DMS53 treated with DMSO at 0.1 percent for 48 hours (cell line): ENCODE measurements around the gene TOPAZ1.
"Not testable (repeated sequence)": the region's sequence is repeated elsewhere in the genome, so short reads cannot be mapped to it uniquely, and the experiment has no call there.

ENCODE experiments used
- DNase-seq: peaks from one replicate; lab custom pipeline; 2025; ENCODE audit not compliant: unreplicated experiment; lab: John Stamatoyannopoulos, UW

Gene TOPAZ1

DNA sequence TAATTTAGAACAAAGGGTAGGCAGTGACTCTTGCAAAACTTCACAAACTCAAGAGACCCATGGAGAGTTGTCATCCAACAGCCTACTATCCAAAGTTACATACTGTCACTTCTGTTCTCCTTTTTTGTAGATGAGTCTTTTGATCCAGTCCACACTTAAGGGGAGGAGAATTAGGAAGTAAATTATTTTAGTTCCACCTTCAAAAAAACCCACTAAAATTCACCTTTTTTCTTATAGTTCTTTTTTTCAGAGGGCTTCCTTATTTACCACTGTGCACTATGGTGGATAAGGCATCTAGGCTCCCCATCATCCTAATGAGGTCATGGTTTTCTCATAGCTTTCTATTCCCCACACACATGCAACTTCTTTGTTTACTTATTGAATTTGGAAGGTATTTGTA is 88.3 kb downstream of the TOPAZ1 start:
- DNase-seq = no peak

DNA sequence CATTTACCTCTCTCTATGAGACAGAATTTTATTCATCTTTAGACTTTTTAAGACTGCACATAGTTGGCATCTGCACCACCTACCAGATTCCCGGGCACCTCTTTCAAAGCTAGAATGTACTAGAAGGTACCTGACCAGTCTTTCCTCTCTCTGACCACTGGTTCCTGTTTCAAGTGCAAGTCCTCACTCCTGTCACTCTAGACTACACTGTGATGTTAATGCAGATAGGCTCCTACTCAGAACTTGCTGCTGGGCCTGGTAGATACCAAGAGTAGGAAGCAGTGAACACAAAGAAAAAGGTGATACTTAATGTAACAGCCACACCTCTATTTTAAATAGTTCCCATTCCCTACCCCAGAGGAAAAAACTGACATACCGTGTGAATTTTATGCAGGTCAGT is 88.8 kb downstream of the TOPAZ1 start:
- no peak for DNase-seq

DNA sequence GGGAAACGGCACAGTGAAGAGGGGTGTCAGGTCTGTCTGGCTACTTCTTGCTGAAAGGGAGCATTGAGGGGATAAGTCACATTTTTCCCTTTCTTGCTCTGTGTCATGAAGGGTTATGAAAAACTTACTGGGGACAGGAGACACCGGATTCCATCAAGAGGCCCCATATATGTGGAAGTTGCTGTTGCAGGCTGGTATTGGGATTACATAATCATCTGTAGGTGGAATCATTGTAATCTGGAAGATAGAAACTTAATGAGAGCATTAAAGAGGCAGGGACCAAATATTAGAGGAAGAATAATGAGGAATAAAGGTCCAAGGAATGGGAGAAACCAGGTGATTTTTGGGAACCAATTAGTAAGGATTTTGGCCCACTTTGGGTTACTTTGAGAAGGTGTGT is 92.6 kb downstream of the TOPAZ1 start:
- DNase-seq = no peak

DNA sequence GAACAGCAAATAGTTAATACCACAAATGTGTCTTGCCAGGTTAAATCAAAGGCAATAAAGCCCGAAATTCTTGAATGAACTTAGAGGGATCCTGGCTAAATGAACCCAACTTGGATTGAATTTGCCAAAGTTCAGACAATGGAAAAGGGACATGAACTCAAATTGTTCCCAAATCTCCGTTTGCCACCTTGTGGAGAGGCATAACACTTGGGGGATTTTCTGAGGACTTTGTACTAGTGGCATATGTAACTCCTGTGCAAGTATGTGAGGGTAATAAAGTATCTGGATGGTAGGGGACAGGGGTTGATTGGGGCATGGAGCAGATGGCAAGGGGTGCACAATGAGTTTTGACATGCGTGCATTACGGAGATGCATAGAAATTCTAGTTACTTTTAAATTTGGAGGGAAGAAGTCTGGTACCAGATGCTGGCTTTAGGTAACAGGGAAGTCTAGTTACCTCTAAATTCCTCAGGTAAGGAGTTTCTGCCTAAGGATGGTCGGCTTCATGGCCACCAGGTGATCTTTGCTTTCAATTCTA is 95.6 kb downstream of the TOPAZ1 start:
- no peak for DNase-seq

DNA sequence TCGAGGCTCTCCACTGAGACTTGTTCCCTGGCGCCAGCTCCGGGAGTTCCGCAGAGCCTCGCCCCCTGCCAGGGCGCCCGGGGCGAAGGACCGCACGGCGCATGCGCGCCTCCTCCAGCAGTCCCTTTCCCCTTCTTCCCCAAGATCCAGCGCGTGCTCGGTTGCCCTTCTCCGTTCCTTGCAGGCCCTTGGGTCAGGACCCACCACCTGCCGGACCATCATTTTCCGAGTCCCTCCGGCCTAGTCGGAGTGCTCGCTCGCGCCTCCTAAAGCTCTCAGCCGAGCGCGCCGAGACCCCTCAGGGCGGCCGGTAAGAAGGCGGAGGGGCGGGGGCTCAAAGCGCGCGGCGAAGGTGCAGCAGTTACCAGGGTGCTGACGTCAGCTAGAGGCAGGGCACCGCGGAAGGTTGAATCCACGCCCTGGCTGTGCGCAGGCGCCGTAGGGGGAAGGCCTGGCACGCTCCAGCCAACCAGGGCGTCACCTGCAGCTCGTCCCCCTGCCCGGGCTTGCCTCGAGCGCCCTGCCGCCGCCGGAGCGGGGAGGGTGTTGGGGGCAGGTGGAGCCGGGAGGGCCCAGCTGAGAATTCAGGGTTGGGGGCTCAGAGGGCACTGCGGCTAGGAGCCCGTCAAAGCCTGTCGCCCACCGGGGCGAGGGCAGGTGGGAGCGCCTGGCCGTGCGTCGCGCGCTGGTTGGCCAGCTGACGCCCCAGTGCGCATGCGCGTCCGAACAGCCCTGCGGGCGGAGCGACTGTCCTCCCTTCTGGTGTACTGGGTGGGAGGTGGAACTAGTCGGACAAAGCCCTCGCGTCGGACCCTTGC is 96.5 kb downstream of the TOPAZ1 start, which contains the start of gene TCAIM:
TSS of gene TCAIM (plus strand) at position 757 of the 818 bp plus-strand sequence. CDS start 16,017 bp downstream, outside the sequence.
- peak; percentile 49 for DNase-seq

DNA sequence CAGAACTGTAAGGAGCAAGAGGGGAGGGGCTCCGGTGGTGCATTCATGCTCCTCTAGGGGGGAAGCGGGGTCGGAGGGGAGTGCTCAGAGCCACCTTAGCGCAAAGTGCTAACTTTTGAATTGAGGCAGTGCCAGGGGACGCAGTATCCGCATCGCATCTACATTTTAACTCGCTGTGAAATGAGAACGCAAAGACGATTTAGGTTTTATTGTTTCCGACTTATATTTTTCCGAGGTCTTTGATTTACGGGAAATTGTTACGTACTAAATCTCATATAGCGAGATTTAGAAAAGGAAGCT is 97.1 kb downstream of the TOPAZ1 start:
- DNase-seq = peak; percentile 15

DNA sequence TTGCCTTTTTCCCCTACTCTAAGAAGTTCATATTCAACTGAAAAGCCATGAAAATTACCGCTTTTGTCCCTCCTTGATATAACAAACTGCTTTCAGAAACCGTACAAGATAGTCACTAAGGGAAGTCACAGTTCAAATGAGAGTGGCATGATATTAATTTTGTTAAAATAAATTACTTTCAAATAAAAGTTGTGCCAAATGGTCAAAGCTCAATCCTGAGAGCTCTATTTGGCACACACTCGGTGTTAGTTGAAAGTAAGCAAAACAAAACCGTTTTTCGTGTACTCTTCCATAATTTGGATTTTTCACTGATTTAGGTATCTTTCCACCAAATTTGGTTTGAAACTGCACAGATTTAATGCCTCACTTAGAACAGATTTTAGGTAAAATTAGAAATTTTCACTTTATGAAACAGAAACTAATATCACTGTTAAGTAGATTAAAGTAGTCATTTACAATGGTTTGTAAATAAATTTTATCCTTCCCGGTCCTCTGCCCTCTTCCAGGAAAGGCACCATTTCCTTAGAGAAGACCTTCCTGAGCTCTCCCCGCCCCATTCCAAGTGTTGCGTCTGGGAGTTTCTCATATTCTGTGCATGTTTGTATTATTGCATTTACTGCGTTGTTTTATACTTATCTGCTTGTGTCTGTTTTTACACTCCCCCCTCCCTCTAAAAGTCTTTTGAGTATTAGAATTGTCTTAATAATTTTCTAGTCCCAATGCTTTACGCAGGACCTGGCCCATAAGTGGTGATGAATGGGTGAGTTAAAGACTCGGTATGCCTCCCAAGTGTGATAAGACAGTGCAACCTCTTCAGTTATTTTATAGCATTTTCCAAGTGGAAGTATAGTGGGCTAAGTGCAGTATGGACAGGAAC is 97.7 kb downstream of the TOPAZ1 start:
- DNase-seq = no peak

DNA sequence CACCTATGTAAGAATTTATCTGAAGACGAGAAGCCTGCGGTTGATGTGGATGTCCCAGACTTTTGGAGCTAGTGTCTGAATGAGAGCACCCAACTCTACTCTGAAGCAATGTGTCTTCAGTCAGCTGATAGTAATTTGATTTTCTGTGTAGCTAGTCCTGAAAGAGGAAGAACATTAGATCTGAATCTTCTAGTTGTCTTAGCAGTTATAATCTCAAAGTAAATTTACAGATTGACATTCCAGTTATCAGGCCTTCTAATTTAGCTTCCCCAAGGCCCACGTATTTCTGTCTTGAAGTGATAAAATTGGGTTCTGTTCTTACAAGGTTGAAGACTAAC is 98.3 kb downstream of the TOPAZ1 start:
- no peak for DNase-seq

DNA sequence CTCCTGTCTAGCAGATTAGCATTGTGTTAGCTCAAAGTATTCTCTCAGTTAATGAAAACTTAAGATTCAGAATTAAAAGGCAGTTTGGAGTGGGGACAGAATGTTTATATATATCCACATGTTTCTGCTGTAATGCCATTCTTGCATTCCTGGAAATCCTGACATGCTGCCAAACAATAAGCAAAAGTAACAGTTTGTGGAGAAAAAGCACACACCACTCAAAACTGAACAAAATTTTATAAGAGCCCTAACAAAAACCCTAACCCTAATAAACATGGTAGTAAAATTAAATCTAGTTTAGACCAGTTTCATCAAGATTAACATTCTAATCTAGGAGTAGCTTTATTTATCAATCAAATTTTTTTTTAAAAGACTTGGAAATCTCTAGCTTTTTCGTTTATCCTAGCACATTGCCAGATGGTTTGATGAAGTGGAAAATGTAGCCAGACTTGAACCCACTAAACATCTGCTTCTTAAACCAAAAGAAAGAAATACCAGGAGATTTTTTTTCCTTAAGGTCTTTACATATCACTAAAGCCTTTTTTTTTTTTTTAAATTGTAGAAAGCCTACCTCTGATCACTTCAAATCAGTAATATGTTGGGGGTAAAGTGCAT is 100.6 kb downstream of the TOPAZ1 start:
- no peak for DNase-seq

DNA sequence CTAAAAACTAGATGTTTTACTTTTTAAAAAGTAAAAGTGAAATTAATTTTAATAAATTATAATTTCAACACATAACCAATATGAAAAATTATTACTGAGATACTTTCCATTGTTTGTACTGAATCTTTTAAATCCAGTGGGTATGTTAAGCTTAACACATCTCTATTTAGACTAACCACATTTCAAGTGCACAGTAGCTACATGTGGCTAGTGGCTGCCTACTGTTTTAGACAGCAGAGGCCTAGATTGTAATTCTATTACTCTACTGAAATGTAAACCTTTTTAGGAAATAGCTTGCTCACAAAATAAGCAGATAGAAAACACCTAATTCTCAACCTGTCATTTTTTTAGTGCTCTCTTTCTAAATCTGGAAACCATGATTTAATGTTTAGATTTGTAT is 101.7 kb downstream of the TOPAZ1 start:
- DNase-seq = no peak

DNA sequence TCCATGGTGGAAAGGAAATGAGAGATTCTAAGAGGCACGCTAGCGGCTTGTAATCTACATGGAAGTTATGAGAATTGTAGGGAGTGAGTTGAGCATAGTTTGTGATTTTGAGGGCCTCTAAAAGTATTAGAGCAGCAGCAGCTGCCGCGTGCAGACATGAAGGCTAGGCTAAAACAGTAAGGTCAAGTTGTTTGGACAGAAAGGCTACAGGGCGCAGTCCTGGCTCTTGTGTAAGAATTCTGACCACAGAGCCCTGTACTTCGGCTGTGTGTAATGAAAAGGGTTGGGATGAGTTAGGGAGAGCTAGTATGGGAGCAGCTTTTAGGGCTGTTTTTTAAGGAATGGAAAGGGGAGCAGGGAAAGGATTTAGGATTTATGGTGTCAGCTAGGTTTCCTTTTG is 104.9 kb downstream of the TOPAZ1 start:
- not testable (repeated sequence) for DNase-seq

DNA sequence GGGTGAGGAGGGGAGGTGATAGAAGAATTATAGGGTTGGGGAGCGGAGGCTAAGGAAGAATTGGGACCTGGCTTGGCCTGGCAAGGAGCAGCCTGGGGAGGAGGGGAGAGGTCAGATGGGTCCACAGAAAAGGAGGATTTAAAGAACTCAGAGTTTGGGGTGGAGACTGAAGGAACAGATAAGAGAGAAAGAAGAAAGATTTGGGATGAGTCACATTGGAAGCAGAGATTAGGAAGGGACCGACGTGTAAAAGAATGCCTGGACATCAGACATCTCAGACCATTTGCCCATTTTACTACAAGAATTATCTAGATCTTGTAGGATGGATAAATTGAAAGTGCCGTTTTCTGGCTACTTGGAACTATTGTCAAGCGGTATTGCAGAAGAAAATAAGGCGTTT is 107.3 kb downstream of the TOPAZ1 start:
- no peak for DNase-seq

DNA sequence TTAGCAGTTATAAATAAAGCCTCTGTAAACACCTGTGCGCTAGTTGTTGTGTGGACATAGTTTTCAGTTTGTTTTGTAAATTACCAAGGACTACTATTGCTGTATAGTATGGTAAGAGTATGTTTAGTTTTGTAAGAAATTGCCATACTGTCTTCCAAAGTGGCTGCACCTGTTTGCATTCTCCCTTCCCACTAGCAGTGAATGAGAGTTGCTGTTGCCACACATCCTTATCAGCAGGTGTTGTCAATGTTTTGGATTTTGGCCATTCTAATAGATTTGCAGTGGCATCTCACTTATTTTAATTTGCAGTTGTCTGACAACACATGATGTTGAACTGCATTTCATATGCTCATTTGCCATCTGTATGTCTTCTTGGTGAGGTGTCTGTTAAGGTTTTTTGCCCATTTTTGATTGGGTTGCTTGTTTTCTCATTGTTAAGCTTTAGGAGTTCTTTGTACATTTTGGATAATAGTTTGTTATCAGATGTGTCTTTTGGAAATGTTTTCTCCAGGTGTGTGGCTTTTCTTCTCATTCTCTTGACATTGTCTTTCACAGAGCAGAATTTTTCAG is 111.8 kb downstream of the TOPAZ1 start:
- DNase-seq = no peak

DNA sequence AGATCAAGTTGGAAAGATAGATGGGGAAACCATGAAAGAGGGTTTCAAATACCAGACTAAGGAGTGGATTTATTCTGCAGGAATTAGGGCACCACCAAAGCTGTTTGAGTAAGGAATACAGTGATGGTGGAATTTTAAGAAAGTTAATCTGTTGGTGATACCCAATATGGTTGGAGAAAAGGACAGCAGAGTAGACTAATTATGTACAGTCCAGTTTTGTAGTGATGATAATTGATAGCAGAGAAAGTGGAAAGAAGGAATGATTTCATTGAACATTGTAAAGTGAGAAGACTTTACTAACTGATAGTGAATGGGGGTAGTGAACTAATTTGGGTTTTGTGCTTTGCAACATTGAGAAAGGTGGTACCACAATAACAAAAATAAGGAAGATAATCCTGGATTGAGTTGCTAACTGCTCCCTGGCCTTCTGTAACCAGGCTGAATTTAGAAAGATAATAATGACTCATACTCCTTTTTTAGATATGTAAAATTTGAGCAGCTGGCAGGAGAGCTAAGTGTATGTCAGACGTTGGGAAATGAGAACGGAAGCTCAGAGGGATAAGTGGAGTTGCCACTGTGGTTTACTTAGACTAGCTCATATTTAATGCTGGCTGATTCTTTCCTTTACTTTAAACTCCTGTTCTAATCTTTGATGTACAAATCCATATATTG is 113.8 kb downstream of the TOPAZ1 start:
- peak; percentile 30 for DNase-seq

DNA sequence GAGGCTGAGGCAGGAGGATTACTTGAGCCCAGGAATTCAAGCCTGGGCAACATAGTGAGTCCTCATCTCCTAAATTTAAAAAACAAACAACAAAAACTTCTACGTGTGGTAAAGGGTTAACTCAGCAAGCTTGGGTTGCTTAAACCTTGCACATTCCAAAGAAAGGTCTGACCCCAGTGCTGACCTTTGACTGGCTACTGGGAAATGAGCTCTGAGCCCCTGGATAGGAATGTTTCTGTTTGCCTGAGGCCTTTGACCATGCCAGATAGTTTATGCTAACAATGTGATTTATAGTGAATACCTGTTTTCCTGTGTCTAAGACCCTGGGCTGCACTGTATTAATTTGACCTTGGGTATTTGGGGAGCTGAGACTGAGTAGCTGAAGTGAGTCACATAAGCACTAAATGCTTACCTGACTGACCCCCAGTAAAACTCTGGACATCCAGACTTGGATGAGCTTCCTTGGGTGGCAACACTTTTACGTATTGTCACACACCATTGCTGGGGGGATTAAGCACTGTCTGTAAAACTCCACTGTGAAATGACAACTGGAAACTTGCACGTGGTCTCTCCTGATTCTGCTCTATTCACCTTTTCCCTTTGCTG is 117.6 kb downstream of the TOPAZ1 start:
- DNase-seq = no peak

DNA sequence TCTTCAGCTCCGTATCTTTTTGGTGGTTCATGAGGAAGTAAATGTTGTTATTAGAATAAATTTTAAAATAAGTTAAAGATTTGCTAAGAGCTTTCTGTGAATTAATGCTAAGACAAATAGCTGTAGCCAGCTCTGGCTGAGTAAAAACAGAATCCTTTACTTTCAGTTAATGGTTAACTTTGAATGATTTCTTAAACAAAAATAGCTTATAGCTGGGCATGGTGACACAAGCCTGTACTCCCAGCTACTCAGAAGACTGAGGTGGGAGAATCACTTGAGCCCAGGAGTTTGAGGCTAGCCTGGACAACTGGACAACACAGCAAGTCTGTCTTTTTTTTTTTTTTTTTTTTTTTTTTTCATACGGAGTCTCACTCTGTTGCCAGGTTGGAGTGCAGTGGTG is 121.9 kb downstream of the TOPAZ1 start:
- peak; percentile 11 for DNase-seq

DNA sequence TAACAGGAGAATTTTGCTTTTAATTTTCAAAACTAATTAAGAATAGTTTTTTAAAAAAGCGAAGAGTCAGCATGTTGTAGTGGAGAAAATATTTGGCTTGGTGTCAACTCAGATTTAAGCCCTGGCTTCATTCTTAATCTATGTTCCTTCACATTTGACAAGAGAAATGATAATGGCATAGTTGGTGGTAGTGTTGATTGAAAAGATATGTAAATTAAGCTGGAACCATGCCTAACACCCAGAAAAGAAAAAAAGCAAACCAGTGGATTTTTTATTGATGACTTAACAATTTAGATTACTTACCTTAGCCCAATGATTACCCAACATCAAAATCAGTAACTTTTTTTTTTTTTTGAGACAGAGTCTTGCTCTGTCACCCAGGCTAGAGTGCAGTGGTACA is 124.3 kb downstream of the TOPAZ1 start:
- no peak for DNase-seq

DNA sequence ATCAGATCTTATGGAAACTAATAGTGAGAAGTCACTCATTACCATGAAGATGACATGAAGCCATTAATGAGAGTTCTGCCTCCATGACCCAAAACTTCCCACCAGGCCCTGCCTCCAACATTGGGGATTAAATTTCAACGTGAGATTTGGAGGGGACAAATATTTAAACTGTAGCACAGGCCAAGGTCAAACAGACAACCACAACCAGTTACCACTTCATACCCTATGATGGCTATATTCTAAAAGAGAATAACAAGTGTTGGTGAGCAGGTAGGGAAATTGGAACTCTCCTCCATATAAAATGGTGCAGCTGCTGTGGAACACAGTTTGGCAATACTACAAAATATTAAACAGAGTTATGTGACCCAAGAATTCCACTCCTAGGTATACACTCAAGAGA is 133.8 kb downstream of the TOPAZ1 start:
- no peak for DNase-seq
